Measurements from ENCODE around the gene PLP1.

DNA sequence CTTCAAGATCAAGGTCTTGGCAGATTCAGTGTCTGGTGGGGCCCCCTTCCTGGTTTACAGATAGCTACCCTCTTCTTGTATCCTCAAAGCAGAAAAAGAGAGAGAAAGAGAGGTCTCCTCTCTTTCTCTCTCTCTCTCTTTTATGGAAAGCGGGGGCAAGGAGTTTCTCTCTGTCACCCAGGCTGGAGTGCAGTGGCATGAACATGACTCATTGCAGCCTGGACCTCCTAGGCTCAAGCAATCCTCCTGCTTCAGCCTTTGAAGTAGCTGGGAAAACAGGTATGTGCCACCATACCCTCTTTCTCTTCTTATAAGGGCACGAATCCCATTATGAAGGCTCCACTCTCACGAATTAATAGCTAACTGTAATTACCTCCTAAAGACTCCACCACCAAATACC, 35.2 kb downstream of the PLP1 start:
- TF ChIP-seq CTCF (IDR thresholded peaks at IDR 0.05) (no peak), EP300 (IDR thresholded peaks at IDR 0.05; ENCODE audit: low read depth) (no peak), POLR2A (IDR thresholded peaks at IDR 0.05) (no peak), POLR2AphosphoS5 (IDR thresholded peaks at IDR 0.05) (no peak)
